Middle frontal gyrus (tissue), 1 donor: ENCODE results near the gene RUSF1.
A peak's percentile ranks its signal among the peaks of the same experiment; 100 is the strongest.

Experiments used
- DNase-seq: peaks from one replicate; pipeline ENCODE4 v3.0.0-alpha.2; 2015; ENCODE audit warnings: low spot score; ENCODE audit errors: extremely low spot score

The RUSF1 gene

GRCh38 chr16:31471241-31471874 is 36.8 kb downstream of the RUSF1 start:
- DNase-seq = no peak

DNA sequence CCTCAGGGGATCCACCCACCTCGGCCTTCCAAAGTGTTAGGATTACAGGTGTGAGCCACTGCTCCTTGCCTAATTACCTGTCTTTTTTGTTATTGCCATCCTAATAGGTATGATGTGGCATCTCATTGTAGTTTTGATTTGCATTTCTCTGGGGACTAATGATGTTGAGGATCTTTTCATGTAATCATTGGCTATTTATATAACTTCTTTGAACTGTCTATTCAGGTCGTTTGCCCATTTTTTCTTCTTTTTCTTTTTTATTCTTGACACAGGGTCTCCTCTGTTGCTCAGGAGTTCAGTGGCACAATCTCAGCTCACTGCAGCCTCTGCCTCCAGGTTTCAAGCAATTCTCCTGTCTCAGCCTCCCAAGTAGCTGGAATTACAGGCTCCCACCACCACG is 37.6 kb downstream of the RUSF1 start:
- DNase-seq = no peak

GRCh38 chr16:31467858-31468257 is 40.3 kb downstream of the RUSF1 start:
- no peak for DNase-seq

- no peak for DNase-seq
Observed at GRCh38 chr16:31467151-31467773, 40.9 kb downstream of the RUSF1 start.

DNA sequence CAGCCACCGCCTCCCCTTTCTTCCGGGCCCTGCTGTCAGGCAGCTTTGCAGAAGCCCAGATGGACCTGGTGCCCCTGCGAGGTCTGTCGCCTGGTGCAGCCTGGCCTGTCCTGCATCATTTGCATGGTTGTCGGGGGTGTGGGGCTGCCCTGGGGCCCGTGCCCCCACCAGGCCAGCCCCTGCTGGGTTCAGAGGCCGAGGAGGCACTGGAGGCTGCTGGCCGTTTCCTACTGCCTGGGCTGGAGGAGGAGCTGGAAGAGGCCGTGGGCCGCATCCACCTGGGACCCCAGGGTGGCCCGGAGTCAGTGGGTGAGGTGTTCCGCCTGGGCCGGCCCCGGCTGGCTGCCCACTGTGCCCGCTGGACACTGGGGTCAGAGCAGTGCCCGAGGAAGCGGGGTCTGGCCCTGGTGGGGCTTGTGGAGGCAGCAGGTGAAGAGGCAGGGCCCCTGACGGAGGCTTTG is 41.8 kb downstream of the RUSF1 start:
- no peak for DNase-seq

- no peak for DNase-seq
Observed at GRCh38 chr16:31465788-31466370, 42.3 kb downstream of the RUSF1 start.

- no peak for DNase-seq
Observed at GRCh38 chr16:31464781-31465260, 43.4 kb downstream of the RUSF1 start.

GRCh38 chr16:31464348-31464769 is 43.8 kb downstream of the RUSF1 start:
- DNase-seq = no peak

DNA sequence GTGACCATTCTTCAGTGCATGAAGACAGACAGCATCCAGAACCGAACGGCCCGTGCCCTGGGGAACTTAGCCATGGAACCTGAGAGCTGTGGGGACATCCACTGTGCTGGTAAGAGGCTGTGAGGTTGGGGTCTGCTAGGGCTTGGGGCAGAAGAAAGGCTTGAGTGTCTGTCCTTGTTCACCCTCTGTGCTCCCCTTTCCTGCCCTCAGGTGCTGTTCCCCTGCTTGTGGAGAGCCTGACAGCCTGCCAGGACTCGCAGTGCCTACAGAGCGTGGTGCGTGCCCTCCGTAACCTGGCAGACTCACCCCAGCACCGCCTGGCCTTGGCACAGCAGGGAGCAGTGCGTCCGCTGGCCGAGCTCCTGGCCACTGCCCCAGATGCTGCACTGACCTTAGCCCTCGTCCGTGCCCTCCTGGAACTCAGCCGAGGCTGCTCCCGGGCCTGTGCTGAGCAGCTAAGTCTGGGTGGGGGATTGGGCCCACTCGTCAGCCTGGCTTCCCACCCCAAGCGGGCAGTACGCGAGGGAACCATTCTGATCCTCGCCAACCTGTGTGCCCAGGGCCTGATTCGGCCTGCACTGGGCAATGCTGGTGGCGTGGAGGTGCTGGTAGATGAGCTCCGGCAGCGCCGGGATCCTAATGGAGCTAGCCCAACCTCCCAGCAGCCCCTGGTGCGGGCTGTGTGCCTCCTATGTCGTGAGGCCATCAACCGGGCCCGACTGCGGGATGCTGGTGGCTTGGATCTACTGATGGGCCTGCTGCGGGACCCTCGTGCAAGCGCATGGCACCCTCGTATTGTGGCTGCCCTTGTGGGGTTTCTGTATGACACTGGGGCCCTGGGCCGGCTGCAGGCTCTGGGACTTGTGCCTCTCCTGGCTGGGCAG is 46.0 kb downstream of the RUSF1 start:
- DNase-seq = no peak

DNA sequence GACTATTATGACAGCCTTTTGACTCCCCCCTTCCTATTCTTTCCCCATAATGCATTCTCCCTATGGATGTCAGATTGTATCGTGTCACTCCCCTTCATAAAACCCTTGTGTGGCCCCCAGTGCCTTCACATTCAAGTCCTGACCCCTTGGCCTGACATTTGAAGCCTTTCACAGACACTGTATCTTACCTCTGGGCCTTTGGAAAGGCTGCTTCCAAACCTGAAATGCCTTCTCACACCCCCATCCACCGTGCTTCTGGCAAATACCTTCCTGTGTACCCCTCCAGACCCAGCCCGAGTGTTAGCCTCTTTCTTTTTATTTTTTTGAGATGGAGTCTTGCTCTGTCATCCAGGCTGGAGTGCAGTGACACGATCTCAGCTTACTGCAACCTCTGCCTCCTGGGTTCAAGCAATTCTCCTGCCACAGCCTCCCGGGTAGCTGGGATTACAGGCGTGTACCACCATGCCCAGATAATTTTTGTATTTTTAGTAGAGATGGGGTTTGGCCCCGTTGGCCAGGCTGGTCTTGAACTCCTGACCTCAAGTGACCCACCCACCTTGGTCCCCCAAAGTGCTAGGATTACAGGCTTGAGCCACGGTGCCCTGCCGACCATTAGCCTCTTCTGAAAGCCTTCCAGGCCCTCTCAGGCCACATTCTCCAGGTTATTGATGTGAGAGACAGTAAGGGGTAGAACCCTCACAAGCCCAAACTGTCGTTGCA is 46.8 kb downstream of the RUSF1 start:
- no peak for DNase-seq

DNA sequence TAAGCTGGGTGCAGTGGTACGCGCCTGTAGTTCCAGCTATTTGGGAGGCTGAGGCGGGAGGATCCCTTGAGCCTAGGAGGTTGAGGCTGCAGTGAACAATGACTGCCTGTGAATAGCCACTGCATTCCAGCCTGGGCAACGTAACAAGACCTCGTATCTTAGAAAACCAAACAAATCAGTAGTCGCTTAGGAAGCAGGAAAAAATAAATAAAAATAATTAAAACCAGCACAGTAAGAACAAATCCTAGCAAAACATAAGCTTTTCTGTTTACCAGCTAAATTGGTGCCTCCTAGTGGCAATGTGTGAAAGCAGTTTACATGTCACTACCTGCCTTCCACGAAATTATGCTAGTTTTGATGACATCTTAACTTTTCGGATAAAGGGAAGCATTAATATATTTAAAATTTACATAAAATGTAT is 47.6 kb downstream of the RUSF1 start:
- no peak for DNase-seq

DNA sequence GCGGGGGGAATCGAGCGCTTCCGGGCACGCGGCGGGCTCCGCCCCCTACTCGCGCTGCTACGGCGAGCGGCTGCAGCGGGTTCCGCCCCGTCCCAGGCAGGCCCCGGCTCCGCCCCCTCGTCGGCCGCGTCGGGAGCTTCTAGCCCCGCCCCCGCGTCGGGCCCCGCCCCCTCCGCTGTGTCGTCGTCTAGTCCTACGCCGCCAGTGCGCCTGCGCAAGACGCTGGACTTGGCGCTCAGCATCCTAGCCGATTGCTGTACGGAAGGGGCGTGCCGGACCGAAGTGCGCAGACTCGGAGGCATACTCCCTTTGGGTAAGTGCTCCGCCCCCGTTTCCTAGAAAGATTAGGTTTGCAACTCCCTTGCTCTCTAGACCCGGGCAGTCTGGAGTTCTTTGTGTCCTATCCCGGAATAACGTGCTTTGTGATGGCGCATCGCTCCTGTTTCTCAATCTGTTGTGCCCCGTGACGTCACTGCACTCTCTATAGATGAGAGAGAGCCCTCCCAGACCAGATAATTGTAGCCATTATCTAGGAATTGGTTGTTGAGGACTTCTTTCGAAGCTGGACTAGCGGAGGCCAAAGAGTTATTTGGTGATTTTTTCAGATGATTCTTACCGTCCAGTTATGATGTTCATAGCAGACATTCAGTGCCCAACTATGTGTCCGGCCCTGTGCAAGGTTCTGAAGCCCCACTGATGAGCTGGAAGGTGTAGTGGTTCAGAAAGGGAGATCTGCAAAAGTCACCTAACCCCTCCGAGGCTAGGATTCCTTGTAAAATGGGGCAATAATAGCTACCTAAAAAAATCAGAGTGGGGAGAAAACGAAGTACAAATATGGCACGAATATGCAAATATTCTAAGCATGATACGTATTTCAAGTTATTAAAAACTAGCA is 48.3 kb downstream of the RUSF1 start:
- peak; percentile 99 for DNase-seq

DNA sequence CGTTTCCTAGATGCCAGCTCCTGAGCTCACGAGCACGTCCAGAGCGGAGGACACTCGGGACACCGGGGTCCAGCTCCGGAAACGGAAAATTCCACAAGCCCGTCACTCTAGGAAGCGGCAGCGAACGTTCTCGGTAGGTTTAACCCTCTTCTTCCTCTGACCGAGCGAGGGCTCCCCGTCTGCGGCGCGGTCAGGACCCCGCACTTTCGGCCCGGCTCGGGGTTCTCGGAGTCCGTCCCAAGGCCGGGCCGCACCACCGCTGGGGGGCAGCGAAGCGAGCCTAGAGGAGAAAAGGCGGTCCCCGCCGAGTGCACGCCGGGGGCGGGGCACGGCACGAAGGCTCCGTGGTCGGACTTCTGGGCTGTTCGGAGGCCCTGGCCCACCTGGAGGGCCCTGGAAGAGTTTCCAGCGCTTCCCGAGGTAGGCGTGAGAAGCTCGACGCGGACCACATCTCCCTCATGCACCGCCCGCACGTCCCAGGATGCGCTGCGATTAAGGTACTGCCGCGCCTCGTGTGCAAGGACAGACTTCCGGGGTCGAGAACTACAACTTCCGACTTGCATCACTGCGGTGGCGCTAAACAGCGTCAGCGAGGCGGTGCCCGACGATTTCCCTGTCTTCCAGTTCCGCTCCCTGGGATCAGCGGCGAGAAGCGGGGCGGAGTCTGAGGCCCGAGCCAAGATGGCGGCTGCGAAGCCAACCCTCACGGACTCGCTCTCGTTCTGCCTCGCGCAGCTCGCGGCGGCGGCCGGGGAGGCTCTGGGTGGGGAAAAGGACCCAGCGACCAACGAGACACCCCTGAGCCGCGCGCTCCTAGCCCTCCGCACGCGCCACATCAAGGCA is 49.1 kb downstream of the RUSF1 start, which contains the start of gene ARMC5:
Gene ARMC5, plus strand, starts transcription at position 658 of the 843 bp plus-strand sequence. Its CDS starts 24 bp downstream, at position 682.
- DNase-seq = peak; percentile 98

GRCh38 chr16:31458073-31458843 is 49.9 kb downstream of the RUSF1 start:
- DNase-seq = no peak

- DNase-seq = no peak
Observed at GRCh38 chr16:31456988-31457360, 51.2 kb downstream of the RUSF1 start.

- DNase-seq = no peak
Observed at GRCh38 chr16:31455601-31456314, 52.4 kb downstream of the RUSF1 start.
